Measurements from ENCODE around the gene FSIP1.

- TF ChIP-seq PRRX2 (CRISPR knock-in tag; IDR thresholded peaks at IDR 0.05) (no peak), CTCF (IDR thresholded peaks at IDR 0.05) (no peak), CREM (CRISPR knock-in tag; IDR thresholded peaks at IDR 0.05) (no peak), MAX (CRISPR knock-in tag; IDR thresholded peaks at IDR 0.05) (no peak), ZNF232 (CRISPR knock-in tag; IDR thresholded peaks at IDR 0.05) (no peak), KAT7 (CRISPR knock-in tag; IDR thresholded peaks at IDR 0.05; ENCODE audit: borderline replicate concordance) (no peak), ATF3 (CRISPR knock-in tag; conservative IDR thresholded peaks at IDR 0.05) (no peak), FOXP4 (CRISPR knock-in tag; IDR thresholded peaks at IDR 0.05) (no peak), FOXJ3 (CRISPR knock-in tag; IDR thresholded peaks at IDR 0.05; ENCODE audit: borderline replicate concordance) (no peak), PRDM15 (CRISPR knock-in tag; IDR thresholded peaks at IDR 0.05) (no peak), IRF1 (CRISPR knock-in tag; IDR thresholded peaks at IDR 0.05) (no peak)
These were observed 151.3 kb downstream of the FSIP1 start for GRCh38 chr15:39631357-39631756.
